ENCODE data around the gene SLC35G2. TPM values are rescaled to one million over a fixed set of nuclear protein-coding genes. Genes with fewer than 3 reads are reported as not detected.

The SLC35G2 gene
- total and polyA plus RNA-seq, 2 experiments from 2014 or later, result 0.27 to 3.5 TPM

- no peak overlapping the region for H3K4me3 ChIP-seq
- DNase-seq (ENCODE audit: low read depth in 1 of 2, low spot score in 1 of 2), result no peak
- H3K36me3 ChIP-seq, result no peaks in the 10 kb centered on the region
- no peaks in the 10 kb centered on the region for H3K4me1 ChIP-seq (ENCODE audit: low read depth)
- no peaks in the 10 kb centered on the region for H3K9me3 ChIP-seq (ENCODE audit: low read depth)
- no peaks in the 10 kb centered on the region for H3K27me3 ChIP-seq
- no peak for TF ChIP-seq CTCF (IDR thresholded peaks at IDR 0.05; ENCODE audit: low read depth, low read length)
- no peak overlapping the region for H3K27ac ChIP-seq
Observed at GRCh38 chr3:136904746-136905145, 85.8 kb downstream of the SLC35G2 start.

Other genes starting within 250 kb of the SLC35G2 start
- 18.3 and 21.0 TPM in 2 replicates for gene STAG1, start 66.7 kb upstream of the SLC35G2 start, total RNA-seq
- gene STAG1, start 66.7 kb upstream of the SLC35G2 start, polyA plus RNA-seq, result 12.7 and 14.1 TPM in 2 replicates
- gene NCK1, start 43.1 kb downstream of the SLC35G2 start, total RNA-seq, result 22.6 and 30.3 TPM in 2 replicates
- gene NCK1, start 43.1 kb downstream of the SLC35G2 start, polyA plus RNA-seq, result 24.6 and 28.6 TPM in 2 replicates
- 0.60 and 0.77 TPM in 2 replicates for gene IL20RB, start 138.9 kb downstream of the SLC35G2 start, total RNA-seq
- 0.15 and 0.59 TPM in 2 replicates for gene IL20RB, start 138.9 kb downstream of the SLC35G2 start, polyA plus RNA-seq

Data from cardiac muscle cell (in vitro differentiated cells and primary cell).